C4-2B (cell line): ENCODE results near the gene MYH11.

ENCODE experiments used
- CTCF ChIP-seq: fragments of 450-650 bp; conservative IDR thresholded peaks from 2 replicates; pipeline ENCODE4 v1.5.1; 2017; ENCODE audit warnings: mild to moderate bottlenecking
- ZFX ChIP-seq: fragments of 450-650 bp; IDR thresholded peaks from 2 replicates; pipeline ENCODE4 v1.6.1; 2017

GRCh38 chr16:15765116-15765515 lies 91.7 kb downstream of the MYH11 start:
- TF ChIP-seq CTCF, result no peak
- no peak for TF ChIP-seq ZFX
